Thyroid gland (tissue), 4 donors: Measurements from ENCODE around the gene PABPN1L. TPM values are rescaled to one million over a fixed set of nuclear protein-coding genes. Genes with fewer than 3 reads are reported as not detected.

ENCODE experiments used
- DNase-seq, 2 donors: peaks; one replicate each; pipeline ENCODE4 v3.0.0-alpha.2; 2019
- H3K27ac ChIP-seq, 3 donors: fragments of 200-600 bp; sonication (generic); 1 replicate in 2 of 3; 2 replicates in 1 of 3; pipeline ENCODE4 v1.5.1; 2016 to 2019; ENCODE audit warnings: mild to moderate bottlenecking in 1 of 3, moderate library complexity in 1 of 3
- H3K27me3 ChIP-seq: fragments of 200-600 bp; sonication (generic); one replicate; pipeline ENCODE4 v1.5.1; 2019
- H3K36me3 ChIP-seq, 2 donors: fragments of 200-600 bp; sonication (generic); one replicate each; pipeline ENCODE4 v1.5.1; 2016 to 2019
- H3K4me1 ChIP-seq, 2 donors: fragments of 200-600 bp; sonication (generic); one replicate each; pipeline ENCODE4 v1.5.1; 2017 to 2019
- H3K4me3 ChIP-seq, 3 donors: fragments of 200-600 bp; sonication (generic); replicated peaks in 1 of 3; 1 replicate in 2 of 3; 2 replicates in 1 of 3; pipeline ENCODE4 v1.5.1; 2016; ENCODE audit warnings: mild to moderate bottlenecking in 1 of 3
- H3K9me3 ChIP-seq: fragments of 200-600 bp; sonication (generic); one replicate; pipeline ENCODE4 v1.5.1; 2017
- POLR2A ChIP-seq, 2 donors: fragments of 450-650 bp; IDR thresholded peaks; one replicate each; pipeline ENCODE4 v1.6.1; 2017; ENCODE audit warnings: antibody characterized with exemption in 2 of 2, mild to moderate bottlenecking in 2 of 2, moderate library complexity in 1 of 2
- WGBS, 2 donors: methylation state at CpG; one replicate each; pipeline ENCODE4 v1.1.5; 2017; 5-methylcytosine and 5-hydroxymethylcytosine counted together
- intact Hi-C: fragments of 100-400 bp; cut with DNase I; formaldehyde crosslinking; loops from one replicate; pipeline ENCODE4 v1.15.1; 2023
- total RNA-seq, 4 donors: library from RNA; depleted of rRNA; stranded (reverse); fragments of >200 nt; gene quantifications; one replicate each; pipeline ENCODE4 v1.2.3, GENCODE V29; 2016
- TF ChIP-seq, protein P1 (sequence below), 6 experiments: fragments of 200-600 bp in 3 of 6; fragments of 450-650 bp in 3 of 6; sonication (generic) in 3 of 6; IDR thresholded peaks; one replicate each; pipeline ENCODE4 v1.5.1; 2016 to 2019; ENCODE audit warnings: antibody characterized with exemption in 6 of 6, mild to moderate bottlenecking in 2 of 6, inconsistent platforms in 1 of 6, moderate library complexity in 1 of 6

The PABPN1L gene
- total RNA-seq, 4 donors from 2014 or later, result not detected

DNA sequence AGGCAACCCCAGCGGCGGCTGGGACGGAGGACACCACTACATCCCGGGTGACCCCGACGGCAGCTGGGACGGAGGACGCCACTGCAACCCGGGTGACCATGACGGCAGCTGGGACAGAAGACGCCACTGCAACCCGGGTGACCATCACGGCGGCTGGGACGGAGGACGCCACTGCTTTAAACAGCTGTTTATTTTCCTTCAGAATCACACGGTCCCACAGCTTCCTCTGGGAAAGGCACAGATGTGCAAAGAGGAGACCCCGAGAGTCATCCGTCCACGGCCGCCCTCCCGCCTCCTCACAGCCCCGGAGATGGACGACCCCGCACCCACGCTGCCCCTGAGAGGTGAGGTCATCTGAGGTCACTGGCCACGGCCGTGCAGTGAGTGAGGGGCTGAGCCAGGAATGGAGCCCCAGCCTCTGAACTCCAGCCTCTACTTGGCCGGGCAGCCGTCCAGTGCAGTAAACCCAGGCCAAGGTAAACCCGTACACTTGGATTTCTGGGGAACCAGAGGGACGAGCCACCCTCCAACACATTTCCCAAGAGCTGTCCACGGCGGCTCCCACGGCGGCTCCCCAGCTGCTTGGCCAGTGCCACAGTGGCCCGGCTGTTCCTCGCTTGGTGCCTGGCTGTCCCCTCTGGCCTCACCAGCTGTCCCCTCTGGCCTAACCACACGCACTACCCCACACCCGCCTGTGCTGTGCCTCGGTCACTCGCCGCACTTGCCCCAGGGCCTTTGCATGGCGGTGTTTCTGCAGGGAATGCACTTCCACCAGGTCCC, 43.2 kb upstream of the PABPN1L start:
- WGBS, 2 donors, result 79 to 80% methylated on average over 27 to 33 of the region's 44 CpGs
- no peaks in the 10 kb centered on the region for H3K27me3 ChIP-seq
- DNase-seq, result no peak
- TF ChIP-seq, protein P1, sequence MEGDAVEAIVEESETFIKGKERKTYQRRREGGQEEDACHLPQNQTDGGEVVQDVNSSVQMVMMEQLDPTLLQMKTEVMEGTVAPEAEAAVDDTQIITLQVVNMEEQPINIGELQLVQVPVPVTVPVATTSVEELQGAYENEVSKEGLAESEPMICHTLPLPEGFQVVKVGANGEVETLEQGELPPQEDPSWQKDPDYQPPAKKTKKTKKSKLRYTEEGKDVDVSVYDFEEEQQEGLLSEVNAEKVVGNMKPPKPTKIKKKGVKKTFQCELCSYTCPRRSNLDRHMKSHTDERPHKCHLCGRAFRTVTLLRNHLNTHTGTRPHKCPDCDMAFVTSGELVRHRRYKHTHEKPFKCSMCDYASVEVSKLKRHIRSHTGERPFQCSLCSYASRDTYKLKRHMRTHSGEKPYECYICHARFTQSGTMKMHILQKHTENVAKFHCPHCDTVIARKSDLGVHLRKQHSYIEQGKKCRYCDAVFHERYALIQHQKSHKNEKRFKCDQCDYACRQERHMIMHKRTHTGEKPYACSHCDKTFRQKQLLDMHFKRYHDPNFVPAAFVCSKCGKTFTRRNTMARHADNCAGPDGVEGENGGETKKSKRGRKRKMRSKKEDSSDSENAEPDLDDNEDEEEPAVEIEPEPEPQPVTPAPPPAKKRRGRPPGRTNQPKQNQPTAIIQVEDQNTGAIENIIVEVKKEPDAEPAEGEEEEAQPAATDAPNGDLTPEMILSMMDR (IDR thresholded peaks at IDR 0.05), result no peak
- TF ChIP-seq POLR2A (IDR thresholded peaks at IDR 0.05), result no peak
- H3K4me1 ChIP-seq, result peaks cover 0 to under 1% of the 10 kb centered on the region in 2 donors
- H3K27ac ChIP-seq, result no peak overlapping the region
- no peak overlapping the region for H3K4me3 ChIP-seq
- intact Hi-C loops, result no loop called here
- no peaks in the 10 kb centered on the region for H3K36me3 ChIP-seq
- H3K9me3 ChIP-seq, result no peaks in the 10 kb centered on the region

DNA sequence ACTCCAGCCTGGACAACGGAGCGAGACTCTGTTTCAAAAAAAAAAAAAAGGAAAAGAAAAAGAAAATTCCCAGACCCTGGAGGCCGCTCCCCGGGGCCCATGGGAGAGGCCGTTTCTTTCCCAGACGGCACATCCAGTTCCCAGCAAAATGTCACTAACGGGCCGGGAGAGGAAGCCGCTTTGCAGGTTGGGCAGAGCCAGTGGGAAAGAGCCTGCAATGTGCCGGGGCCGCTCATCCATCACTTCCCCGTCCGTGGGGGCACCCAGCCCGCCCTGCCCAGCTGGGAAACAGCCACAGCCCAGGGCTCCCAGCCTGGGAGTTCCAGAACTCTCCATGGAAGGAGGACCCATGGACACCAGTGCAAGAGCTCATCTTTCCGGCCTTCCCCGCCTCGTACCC, 41.8 kb upstream of the PABPN1L start:
- Histone ChIP-seq H3K9me3 (no peaks in the 10 kb centered on the region), H3K4me1 (no peaks in the 10 kb centered on the region), H3K4me3 (no peak overlapping the region), H3K27me3 (no peaks in the 10 kb centered on the region), H3K27ac (no peak overlapping the region), H3K36me3 (no peaks in the 10 kb centered on the region)
- intact Hi-C loops, result no loop called here
- DNase-seq, result no peak
- WGBS, 2 donors, result 76 to 87% methylated on average over 11 to 17 of the region's 17 CpGs
- TF ChIP-seq, protein P1 (IDR thresholded peaks at IDR 0.05), result no peak
- TF ChIP-seq POLR2A (IDR thresholded peaks at IDR 0.05), result no peak

DNA sequence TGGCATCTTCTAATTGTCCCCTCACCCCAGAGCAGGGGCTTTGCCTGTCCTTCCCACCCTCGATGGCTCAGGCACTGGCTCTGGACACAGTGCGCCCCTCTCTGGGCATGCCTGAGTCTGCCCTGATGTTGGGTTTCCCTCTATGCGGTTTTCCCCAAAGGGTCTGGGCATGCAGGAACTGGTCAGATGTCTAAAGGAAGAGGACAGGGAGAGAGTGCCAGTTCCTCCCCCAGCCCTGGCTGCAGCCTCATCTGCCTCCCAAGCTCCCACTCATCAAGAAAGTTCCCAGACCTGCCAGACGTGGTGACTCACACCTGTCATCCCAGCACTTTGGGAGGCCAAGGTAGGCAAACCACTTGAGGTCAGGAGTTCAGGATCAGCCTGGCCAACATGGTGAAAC, 41.3 kb upstream of the PABPN1L start:
- 78 to 80% methylated on average over 4 of the region's 4 CpGs for WGBS, 2 donors
- no peaks in the 10 kb centered on the region for H3K4me1 ChIP-seq
- no peaks in the 10 kb centered on the region for H3K36me3 ChIP-seq
- no peak for DNase-seq
- no peak overlapping the region for H3K27ac ChIP-seq
- intact Hi-C loops, result no loop called here
- H3K9me3 ChIP-seq, result no peaks in the 10 kb centered on the region
- TF ChIP-seq, protein P1 (IDR thresholded peaks at IDR 0.05), result no peak
- no peak for TF ChIP-seq POLR2A (IDR thresholded peaks at IDR 0.05)
- no peaks in the 10 kb centered on the region for H3K27me3 ChIP-seq
- H3K4me3 ChIP-seq, result no peak overlapping the region

DNA sequence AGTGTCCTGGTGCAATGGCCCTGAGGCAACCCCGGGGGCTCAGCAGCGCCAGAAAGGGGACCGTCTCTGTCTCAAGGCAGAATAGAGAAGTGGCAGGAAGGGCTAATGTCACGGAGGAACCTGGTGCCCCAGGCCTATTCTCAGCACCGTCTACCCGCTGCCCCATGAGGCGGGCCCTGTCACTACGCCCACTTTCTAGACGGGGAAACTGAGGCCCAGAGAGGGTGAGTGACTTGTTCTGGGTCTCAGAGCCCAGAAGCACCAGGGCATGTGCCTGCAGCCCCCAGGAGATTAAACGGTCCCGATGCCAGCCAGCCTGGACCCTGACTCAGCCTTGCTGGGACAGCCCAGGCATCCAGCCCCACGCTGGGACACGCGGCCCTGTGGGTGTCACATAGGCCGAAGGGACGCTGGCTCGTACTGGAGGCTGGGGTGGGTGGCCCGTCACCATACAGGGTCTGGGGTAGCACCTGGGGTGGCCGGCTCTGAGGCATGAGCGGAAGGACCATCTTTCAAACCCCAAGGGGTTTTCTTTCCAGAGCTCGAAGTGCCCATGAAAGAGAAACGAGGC, 40.2 kb upstream of the PABPN1L start:
- Histone ChIP-seq H3K9me3 (no peaks in the 10 kb centered on the region), H3K4me1 (no peaks in the 10 kb centered on the region), H3K4me3 (no peak overlapping the region), H3K27me3 (no peaks in the 10 kb centered on the region), H3K36me3 (no peaks in the 10 kb centered on the region), H3K27ac (no peak overlapping the region)
- DNase-seq, result no peak
- 85 to 90% methylated on average over 14 to 22 of the region's 22 CpGs for WGBS, 2 donors
- TF ChIP-seq, protein P1 (IDR thresholded peaks at IDR 0.05), result no peak
- TF ChIP-seq POLR2A (IDR thresholded peaks at IDR 0.05), result no peak
- intact Hi-C loops, result no loop called here

DNA sequence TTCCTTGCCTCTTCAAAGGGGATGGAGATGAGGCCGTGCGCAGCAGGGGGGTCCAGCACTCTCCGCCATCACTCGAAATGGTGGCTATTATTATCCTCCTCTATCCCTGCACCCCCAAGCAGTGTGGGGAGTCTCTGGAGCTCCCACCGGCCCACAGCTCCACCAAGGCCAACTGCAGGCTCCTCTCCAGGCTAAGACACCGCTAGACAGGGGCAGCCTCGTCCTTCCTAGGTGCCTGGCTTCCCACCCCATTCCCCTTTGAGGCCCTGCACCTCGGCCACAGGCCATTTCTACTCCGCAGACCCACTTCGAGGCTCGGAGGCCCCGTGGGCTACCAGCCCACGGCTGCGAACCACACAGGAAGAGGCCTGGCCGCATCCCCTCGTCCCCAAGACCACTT, 39.6 kb upstream of the PABPN1L start:
- no peak for DNase-seq
- WGBS, 2 donors, result 80 to 85% methylated on average over 13 to 16 of the region's 16 CpGs
- H3K27ac ChIP-seq, result no peak overlapping the region
- TF ChIP-seq POLR2A (IDR thresholded peaks at IDR 0.05), result no peak
- TF ChIP-seq, protein P1 (IDR thresholded peaks at IDR 0.05), result no peak
- no peaks in the 10 kb centered on the region for H3K9me3 ChIP-seq
- no peaks in the 10 kb centered on the region for H3K4me1 ChIP-seq
- no peaks in the 10 kb centered on the region for H3K36me3 ChIP-seq
- H3K27me3 ChIP-seq, result no peaks in the 10 kb centered on the region
- no peak overlapping the region for H3K4me3 ChIP-seq
- intact Hi-C loops, result no loop called here
